ENCODE data around the gene FAM114A2.

GRCh38 chr5:154084062-154084639, 45.4 kb upstream of the FAM114A2 start:
- TF ChIP-seq, protein P1, sequence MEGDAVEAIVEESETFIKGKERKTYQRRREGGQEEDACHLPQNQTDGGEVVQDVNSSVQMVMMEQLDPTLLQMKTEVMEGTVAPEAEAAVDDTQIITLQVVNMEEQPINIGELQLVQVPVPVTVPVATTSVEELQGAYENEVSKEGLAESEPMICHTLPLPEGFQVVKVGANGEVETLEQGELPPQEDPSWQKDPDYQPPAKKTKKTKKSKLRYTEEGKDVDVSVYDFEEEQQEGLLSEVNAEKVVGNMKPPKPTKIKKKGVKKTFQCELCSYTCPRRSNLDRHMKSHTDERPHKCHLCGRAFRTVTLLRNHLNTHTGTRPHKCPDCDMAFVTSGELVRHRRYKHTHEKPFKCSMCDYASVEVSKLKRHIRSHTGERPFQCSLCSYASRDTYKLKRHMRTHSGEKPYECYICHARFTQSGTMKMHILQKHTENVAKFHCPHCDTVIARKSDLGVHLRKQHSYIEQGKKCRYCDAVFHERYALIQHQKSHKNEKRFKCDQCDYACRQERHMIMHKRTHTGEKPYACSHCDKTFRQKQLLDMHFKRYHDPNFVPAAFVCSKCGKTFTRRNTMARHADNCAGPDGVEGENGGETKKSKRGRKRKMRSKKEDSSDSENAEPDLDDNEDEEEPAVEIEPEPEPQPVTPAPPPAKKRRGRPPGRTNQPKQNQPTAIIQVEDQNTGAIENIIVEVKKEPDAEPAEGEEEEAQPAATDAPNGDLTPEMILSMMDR (conservative IDR thresholded peaks at IDR 0.05; ENCODE audit: low read depth, low read length), result no peak
- no peak for TF ChIP-seq EZH2 (IDR thresholded peaks at IDR 0.05; ENCODE audit: low read length, unreplicated experiment)

All from PC-3 (cell line).